Germinal center (tissue), 1 donor: ENCODE data around the gene SSUH2.
A peak's percentile ranks its signal among the peaks of the same experiment; 100 is the strongest.

Experiments
- DNase-seq: peaks from one replicate; pipeline ENCODE4 v3.0.0; 2012; ENCODE audit warnings: mixed read lengths, low spot score

The SSUH2 gene

GRCh38 chr3:8640223-8640622 is 4.4 kb downstream of the SSUH2 start:
- DNase-seq, result no peak

GRCh38 chr3:8639659-8640000 is 5.0 kb downstream of the SSUH2 start:
- DNase-seq, result no peak

GRCh38 chr3:8638994-8639658 is 5.5 kb downstream of the SSUH2 start:
- no peak for DNase-seq

DNA sequence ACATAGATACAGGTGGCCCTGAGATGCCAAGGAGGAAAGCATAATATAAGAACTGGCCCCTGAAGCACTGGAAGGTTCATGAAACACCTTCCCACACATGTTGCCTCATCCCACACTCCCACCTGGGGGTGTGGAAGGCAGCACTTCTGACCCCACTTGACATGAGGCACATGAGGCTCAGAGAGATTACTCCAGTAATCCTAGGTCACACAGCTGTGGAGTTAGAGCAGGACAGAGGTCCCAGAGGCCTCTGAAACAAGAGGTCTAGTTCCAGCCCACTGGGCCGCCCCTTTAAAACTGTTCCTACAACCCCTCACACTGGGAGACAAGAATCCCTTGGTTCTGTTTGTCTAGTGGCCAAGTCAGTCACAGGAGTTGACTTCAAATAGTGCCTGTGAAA is 7.2 kb downstream of the SSUH2 start:
- DNase-seq, result no peak

DNA sequence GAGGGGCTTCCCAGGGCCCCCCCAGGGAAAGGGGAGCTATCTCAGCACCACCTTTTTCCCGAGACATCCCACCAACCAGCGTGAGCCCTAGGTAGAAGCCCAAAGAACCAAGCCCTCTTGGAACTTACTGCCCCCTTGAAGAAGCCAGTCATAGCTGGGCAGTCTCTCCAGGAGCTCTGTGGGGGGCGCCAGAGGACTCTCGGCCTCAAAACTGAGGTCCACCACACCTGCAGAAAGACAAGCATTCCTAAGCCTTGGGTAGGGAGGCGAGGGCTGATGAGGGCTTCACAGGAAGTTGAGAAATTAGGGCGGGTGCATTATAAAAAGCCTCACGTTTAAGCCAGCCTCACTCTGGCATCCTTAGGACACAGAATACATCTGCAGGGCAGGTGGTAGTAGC is 9.0 kb downstream of the SSUH2 start:
- no peak for DNase-seq

DNA sequence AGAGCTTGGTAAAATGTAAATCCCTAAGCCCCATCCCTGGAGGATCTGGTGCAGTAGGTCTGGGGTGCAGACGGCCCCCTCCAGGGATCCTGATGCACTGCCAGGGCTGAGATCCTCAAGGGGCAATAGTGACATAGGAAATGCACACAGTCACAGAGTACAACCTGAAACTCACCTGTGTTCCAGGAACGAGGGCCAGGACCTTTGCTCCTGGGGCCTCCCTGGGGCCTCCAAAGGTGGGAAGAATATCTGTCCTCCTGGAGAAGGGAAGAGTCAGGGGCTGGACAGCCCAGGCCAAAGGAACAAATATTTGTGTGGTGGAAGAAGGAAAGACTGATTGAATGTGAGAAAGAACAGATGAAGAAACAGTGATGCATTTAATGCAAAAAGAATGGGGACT is 9.5 kb downstream of the SSUH2 start:
- no peak for DNase-seq

DNA sequence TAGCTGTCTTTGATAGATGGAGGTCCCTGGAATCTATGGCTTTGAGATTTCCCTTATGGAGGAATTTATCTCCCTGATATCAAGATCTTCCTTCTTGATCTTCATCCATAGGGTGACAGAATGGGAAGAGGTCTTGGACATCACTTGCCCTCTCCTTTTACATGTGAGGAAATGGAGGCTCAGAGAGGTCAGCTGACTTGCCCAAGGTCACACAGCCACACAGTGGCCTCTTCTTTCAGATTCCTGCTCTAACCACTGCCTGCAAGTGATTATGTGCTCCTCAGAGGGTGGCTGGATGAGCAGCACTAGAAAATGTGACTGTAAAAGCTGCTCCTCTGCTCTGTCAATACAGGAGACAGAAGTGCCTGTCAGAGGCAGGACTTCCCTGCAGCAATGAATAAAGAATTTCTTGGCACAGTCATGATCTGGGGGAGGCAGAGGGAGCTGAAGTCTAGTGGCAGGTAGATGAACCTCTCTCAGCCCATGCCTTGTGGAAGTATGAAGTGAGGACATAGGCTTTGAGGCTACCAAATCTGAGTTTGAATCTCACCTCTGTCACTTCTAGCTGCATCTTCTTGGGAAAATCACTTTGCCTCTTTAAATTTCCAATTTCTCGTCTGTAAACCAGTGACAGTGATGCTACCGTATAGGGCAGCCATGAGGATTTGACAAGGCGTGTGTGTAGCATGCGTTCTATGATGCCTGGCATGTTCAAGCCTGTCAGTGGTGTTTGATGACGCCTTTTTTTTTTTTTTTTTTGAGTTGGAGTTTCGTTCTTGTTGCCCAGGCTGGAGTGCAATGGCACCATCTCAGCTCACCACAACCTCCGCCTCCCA is 12.0 kb downstream of the SSUH2 start:
- DNase-seq, result no peak

DNA sequence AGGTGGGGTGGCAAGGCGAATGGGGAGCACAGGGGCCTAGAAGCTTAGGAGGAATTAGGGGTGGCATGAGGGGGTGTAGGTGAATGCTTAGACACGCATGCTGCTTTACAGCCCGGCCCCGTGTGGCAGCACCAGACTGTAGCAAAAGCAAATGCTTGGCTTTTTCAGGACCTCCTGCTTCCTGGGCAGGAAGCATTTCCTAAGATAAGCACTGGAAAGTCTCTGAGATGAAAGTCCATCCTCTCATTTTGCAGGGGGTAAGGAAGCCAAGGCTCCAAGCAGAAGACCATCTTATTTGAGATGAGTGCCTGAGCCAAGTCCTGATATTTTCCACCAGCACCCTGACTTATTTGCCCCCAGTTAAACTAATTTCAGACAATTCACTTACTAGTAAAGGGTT is 12.9 kb downstream of the SSUH2 start:
- DNase-seq, result no peak

DNA sequence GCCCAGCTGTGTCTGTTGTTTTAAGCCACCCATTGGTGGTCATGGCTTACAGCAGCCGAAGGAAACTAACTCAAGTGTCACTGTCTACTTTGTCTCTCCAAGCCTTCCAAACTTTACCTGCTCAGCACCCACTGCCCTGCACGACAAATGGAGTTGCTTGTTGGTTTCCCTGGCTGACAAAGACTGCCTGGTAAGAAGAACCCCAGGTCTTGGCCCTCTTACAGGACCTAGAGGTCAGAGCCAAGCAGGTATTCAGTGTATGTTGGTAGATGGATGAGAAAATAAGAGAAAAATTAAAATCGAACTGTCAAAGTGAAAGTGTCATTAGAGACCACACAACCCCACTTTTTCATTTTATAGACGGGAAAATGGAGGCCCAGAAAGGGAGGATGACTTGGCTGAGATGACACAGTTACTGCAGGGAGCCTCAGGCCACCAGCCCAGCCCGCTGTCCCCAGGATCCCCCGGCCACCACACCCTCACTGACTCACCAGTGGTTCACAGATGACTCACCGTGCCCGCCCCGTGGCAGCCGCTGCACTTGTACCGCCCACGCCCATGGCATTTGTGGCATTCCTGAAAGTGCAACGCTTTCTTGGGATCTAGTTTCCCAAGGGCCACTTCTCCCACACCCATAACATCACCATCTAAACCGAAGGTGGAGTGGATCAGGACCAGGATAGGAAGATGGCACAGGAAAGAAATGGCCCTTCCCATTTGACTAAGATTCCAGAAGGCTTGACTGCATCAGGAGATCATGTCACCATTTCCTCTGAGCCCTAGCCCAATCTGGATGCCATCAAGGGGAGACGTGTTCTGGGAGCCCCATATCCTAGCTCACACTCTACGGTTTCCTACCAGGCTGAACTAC is 15.2 kb downstream of the SSUH2 start:
- DNase-seq, result no peak

DNA sequence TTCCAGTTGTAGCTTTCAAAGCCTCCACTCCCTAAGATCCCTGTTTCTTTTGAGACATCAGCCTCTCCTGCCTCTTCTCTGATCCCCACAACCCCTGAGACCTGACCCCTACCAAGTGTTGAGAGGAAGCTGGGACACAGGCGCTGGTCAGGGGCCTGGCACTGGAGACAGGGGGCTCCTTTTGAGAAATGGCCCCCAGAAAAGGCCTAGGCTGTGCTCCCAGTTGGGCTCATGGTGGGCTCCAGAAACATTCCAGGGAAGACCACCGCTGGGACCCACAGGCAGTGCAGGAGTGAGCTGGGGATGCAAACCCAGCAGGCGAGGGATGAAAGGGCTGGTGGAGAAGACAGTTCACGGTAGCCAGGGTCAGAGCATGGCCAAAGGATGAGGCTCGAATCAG is 16.6 kb downstream of the SSUH2 start:
- no peak for DNase-seq

- no peak for DNase-seq
These were observed 17.2 kb downstream of the SSUH2 start for GRCh38 chr3:8627201-8627940.

DNA sequence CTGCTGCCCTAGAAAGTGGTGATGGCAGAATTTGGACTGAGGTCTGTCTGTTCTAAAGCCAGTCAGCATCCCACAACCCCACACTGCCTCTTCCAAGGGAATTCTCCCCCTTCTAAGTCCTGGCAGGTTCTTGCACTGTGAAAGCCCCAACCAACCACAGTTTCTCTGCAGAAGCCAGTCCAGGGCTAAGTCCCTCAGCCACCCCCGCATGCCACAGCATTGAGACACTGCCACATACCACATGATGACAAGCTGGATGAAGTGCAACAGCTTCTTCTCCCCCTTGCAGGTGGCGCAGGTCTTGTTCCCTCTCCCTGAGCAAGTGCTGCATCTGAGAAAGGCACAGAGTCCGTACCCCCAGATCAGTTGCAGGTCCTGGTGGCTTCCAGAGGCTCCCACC is 18.6 kb downstream of the SSUH2 start:
- DNase-seq, result no peak

DNA sequence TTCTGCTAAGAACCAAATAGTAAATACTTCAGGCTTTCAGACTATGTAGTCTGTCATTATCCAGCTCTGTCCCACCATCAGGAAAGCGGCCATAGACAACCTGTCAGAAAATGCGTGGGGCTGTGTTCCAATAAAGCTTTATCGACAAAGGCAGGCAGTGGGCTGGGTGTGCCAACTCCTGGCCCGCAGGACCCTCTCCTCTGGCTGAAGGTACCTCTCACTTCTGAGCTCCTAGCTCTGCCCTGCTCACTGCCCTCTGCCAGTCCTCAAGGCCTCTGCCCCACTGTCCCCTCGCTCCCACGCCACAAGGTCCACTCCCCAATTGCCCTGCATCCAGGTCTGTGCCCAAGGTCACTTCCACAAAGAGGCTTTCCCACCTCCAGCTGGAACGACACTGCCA is 20.0 kb downstream of the SSUH2 start:
- DNase-seq, result no peak

GRCh38 chr3:8623741-8624140 is 20.9 kb downstream of the SSUH2 start:
- no peak for DNase-seq

GRCh38 chr3:8622873-8623691 is 21.5 kb downstream of the SSUH2 start:
- peak; percentile 81 for DNase-seq

- no peak for DNase-seq
These were observed 22.7 kb downstream of the SSUH2 start for GRCh38 chr3:8621872-8622271.

- DNase-seq, result no peak
These were observed 23.5 kb downstream of the SSUH2 start for GRCh38 chr3:8621141-8621540.

DNA sequence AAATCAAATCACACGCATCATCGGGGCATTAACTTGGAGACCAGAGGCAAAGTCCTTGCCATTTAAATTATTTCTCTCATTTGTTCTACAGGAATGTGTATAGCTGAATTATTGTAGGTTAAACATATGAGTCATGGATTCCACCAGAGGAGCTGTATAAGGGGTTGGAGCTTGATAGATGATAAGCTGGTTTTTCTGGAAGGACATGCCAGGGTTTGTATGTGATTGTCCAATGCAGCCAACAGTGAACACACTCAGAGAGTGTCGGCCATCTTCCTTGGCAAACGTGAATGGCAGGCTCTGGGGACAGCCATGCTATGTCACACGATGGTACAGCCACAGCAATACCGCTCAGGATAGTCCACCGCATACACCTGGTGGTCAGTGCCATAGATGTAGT is 25.1 kb downstream of the SSUH2 start:
- no peak for DNase-seq

- no peak for DNase-seq
These were observed 25.6 kb downstream of the SSUH2 start for GRCh38 chr3:8618950-8619349.

- no peak for DNase-seq
These were observed 26.7 kb downstream of the SSUH2 start for GRCh38 chr3:8617921-8618320.

DNA sequence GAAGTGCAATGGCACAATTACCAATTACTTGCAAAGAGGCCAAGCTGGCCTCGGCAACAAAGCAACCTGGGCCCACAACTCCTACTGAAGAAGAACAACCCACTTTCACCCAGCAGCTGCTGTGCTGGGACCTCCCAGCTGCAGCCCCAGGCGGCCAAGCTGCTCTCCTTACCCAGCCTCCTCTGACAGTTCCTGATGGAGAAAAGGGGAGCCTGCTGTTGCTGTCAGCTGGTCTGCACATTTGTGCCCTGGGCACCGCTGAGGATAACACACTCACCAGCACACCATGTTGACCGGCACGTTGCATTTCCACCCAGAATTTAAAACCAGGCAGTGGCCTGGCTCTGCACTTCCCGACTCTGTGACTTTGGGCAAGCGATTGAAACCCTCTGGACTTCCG is 33.6 kb downstream of the SSUH2 start:
- no peak for DNase-seq
